ENCODE results near the gene B2M.
"Not testable (repeated sequence)": the region's sequence is repeated elsewhere in the genome, so short reads cannot be mapped to it uniquely, and the experiment has no call there.

B2M gene

GRCh38 chr15:44726136-44726535, 14.8 kb downstream of the B2M start:
- DNase-seq (ENCODE audit: low spot score) = no peak

GRCh38 chr15:44726568-44727484, 15.5 kb downstream of the B2M start:
- no peak for DNase-seq (ENCODE audit: low spot score)

GRCh38 chr15:44727485-44728231, 16.3 kb downstream of the B2M start:
- DNase-seq (ENCODE audit: low spot score) = no peak

- not testable (repeated sequence) for DNase-seq (ENCODE audit: low spot score)
These were observed 16.9 kb downstream of the B2M start for GRCh38 chr15:44728232-44728575.

GRCh38 chr15:44728576-44729407, 17.5 kb downstream of the B2M start:
- peak; percentile 98 for DNase-seq (ENCODE audit: low spot score)

GRCh38 chr15:44729408-44730127, 18.3 kb downstream of the B2M start:
- DNase-seq (ENCODE audit: low spot score) = peak; percentile 55

GRCh38 chr15:44734839-44735481, 23.6 kb downstream of the B2M start:
- no peak for DNase-seq (ENCODE audit: low spot score)

GRCh38 chr15:44735482-44736180, 24.3 kb downstream of the B2M start:
- DNase-seq (ENCODE audit: low spot score) = peak; percentile 25

GRCh38 chr15:44736181-44736765, 25.0 kb downstream of the B2M start, which contains the start of gene TRIM69:
Gene TRIM69, plus strand, starts transcription at chr15:44736528. Its CDS starts 177 bp downstream, at chr15:44736705.
- DNase-seq (ENCODE audit: low spot score) = no peak

- no peak for DNase-seq (ENCODE audit: low spot score)
These were observed 27.1 kb downstream of the B2M start for GRCh38 chr15:44738340-44738984.

GRCh38 chr15:44739222-44739847, 28.0 kb downstream of the B2M start:
- not testable (repeated sequence) for DNase-seq (ENCODE audit: low spot score)

- DNase-seq (ENCODE audit: low spot score) = not testable (repeated sequence)
These were observed 32.1 kb downstream of the B2M start for GRCh38 chr15:44743454-44743853.

GRCh38 chr15:44753345-44753744, 42.0 kb downstream of the B2M start:
- no peak for DNase-seq (ENCODE audit: low spot score)

GRCh38 chr15:44763187-44763586, 51.9 kb downstream of the B2M start:
- no peak for DNase-seq (ENCODE audit: low spot score)

- no peak for DNase-seq (ENCODE audit: low spot score)
These were observed 52.5 kb downstream of the B2M start for GRCh38 chr15:44763848-44764247.

GRCh38 chr15:44765036-44765435, 53.7 kb downstream of the B2M start:
- DNase-seq (ENCODE audit: low spot score) = no peak
